Fibroblast of lung (primary cell): ENCODE measurements around the gene TESK2.

Experiments
- CTCF ChIP-seq, 2 donors: IDR thresholded peaks in 1 of 2; conservative IDR thresholded peaks in 1 of 2; 1 replicate in 1 of 2; 2 replicates in 1 of 2; pipeline ENCODE4 v1.5.1; 2011 to 2012; ENCODE audit warnings: low read length in 2 of 2, control low read depth in 1 of 2, inconsistent platforms in 1 of 2, low read depth in 1 of 2, mild to moderate bottlenecking in 1 of 2
- EZH2 ChIP-seq: IDR thresholded peaks from 2 replicates; pipeline ENCODE4 v1.5.1; 2012; ENCODE audit warnings: low read length, control low read depth, mild to moderate bottlenecking; ENCODE audit errors: missing control alignments

- TF ChIP-seq CTCF (conservative IDR thresholded peaks at IDR 0.05 in 1 of 2, IDR thresholded peaks at IDR 0.05 in 1 of 2; ENCODE audit: low read depth in 1 of 2, low read length in 2 of 2): no peak
- no peak for TF ChIP-seq EZH2
Measured at GRCh38 chr1:45499415-45499769, 8.4 kb upstream of the TESK2 start.
